HepG2 (cell line): Measurements from ENCODE around the gene SEMA3G. TPM values are rescaled to one million over a fixed set of nuclear protein-coding genes. Genes with fewer than 3 reads are reported as not detected.

Experiments used
- ATF7 ChIP-seq, 2 experiments: fragments of 450-650 bp in 1 of 2; sonication (generic) in 1 of 2; formaldehyde crosslinking in 1 of 2; IDR thresholded peaks; 2 replicates each; pipeline versions ENCODE4 v1.4.0 to v1.6.1; 2016 to 2020; ENCODE audit warnings: antibody characterized with exemption in 1 of 2, mild to moderate bottlenecking in 1 of 2, missing genetic modification reagents in 1 of 2
- FOSL2 ChIP-seq: sonication (generic); formaldehyde crosslinking; IDR thresholded peaks from 2 replicates; pipeline ENCODE4 v1.4.0; 2020; ENCODE audit warnings: missing genetic modification reagents
- GTF3A ChIP-seq: sonication (generic); formaldehyde crosslinking; conservative IDR thresholded peaks from 2 replicates; pipeline ENCODE4 v1.4.0; 2020; ENCODE audit warnings: mild to moderate bottlenecking, missing genetic modification reagents
- KDM3A ChIP-seq: IDR thresholded peaks from 2 replicates; pipeline ENCODE4 v1.6.1; 2018; ENCODE audit warnings: low read depth, missing compliant biosample characterization
- LBX2 ChIP-seq: sonication (generic); formaldehyde crosslinking; IDR thresholded peaks from 2 replicates; pipeline ENCODE4 v1.5.0; 2020; ENCODE audit warnings: missing genetic modification reagents, mild to moderate bottlenecking, borderline replicate concordance
- MIER3 ChIP-seq: IDR thresholded peaks from 2 replicates; pipeline ENCODE4 v1.6.1; 2016; ENCODE audit warnings: missing compliant biosample characterization, borderline replicate concordance
- RARG ChIP-seq: sonication (generic); formaldehyde crosslinking; IDR thresholded peaks from 2 replicates; pipeline ENCODE4 v1.4.0; 2020; ENCODE audit warnings: low read depth, mild to moderate bottlenecking, missing genetic modification reagents
- SKIL ChIP-seq: sonication (generic); formaldehyde crosslinking; IDR thresholded peaks from 2 replicates; pipeline ENCODE4 v1.8.0; 2022; ENCODE audit warnings: missing genetic modification reagents, mild to moderate bottlenecking, moderate library complexity, borderline replicate concordance
- SP1 ChIP-seq, 2 experiments: fragments of 450-650 bp in 1 of 2; sonication (generic) in 1 of 2; formaldehyde crosslinking in 1 of 2; IDR thresholded peaks; 2 replicates each; pipeline versions ENCODE4 v1.4.0 to v1.6.1; 2016 to 2020; ENCODE audit warnings: missing genetic modification reagents in 1 of 2
- ZBTB20 ChIP-seq: sonication (generic); formaldehyde crosslinking; IDR thresholded peaks from 2 replicates; pipeline ENCODE4 v1.8.1; 2023; ENCODE audit warnings: missing genetic modification reagents, low read depth, mild to moderate bottlenecking, borderline replicate concordance
- ZFP41 ChIP-seq: sonication (generic); formaldehyde crosslinking; IDR thresholded peaks from 2 replicates; pipeline ENCODE4 v1.4.0; 2020; ENCODE audit warnings: mild to moderate bottlenecking, missing genetic modification reagents, borderline replicate concordance
- ZNF143 ChIP-seq: sonication (generic); formaldehyde crosslinking; IDR thresholded peaks from 2 replicates; pipeline ENCODE4 v1.4.0; 2020; ENCODE audit warnings: missing genetic modification reagents
- ZNF326 ChIP-seq: sonication (generic); formaldehyde crosslinking; IDR thresholded peaks from 2 replicates; pipeline ENCODE4 v1.4.0; 2020; ENCODE audit warnings: missing genetic modification reagents, borderline replicate concordance
- ZNF335 ChIP-seq: sonication (generic); formaldehyde crosslinking; IDR thresholded peaks from 2 replicates; pipeline ENCODE4 v1.4.0; 2020; ENCODE audit warnings: missing genetic modification reagents
- ZNF431 ChIP-seq: sonication (generic); formaldehyde crosslinking; IDR thresholded peaks from 2 replicates; pipeline ENCODE4 v1.9.0; 2022; ENCODE audit warnings: missing genetic modification reagents, low read depth, mild to moderate bottlenecking, borderline replicate concordance
- ZNF557 ChIP-seq: sonication (generic); formaldehyde crosslinking; IDR thresholded peaks from 2 replicates; pipeline ENCODE4 v1.4.0; 2020; ENCODE audit warnings: missing genetic modification reagents
- polyA plus RNA-seq, 8 experiments: library from polyadenylated mRNA; depleted of rRNA in 3 of 8; stranded (reverse) in 7 of 8; unstranded in 1 of 8; fragments of >200 nt; fragmentation: Illumina TruSeq in 4 of 8; extraction: Trizol in 4 of 8; gene quantifications; 2 replicates each; pipeline versions ENCODE4 v1.2.1 to v1.2.3, GENCODE V29; 2011 to 2016; ENCODE audit warnings: low read depth in 4 of 8, missing spikeins in 1 of 8, mixed read lengths in 1 of 8; ENCODE audit not compliant: insufficient read depth in 1 of 8
- total RNA-seq, 5 experiments: library from RNA; depleted of rRNA; stranded (reverse); fragments of >200 nt; fragmentation: Illumina TruSeq; extraction: Trizol; gene quantifications; 2 replicates each; pipeline ENCODE4 v1.2.3, GENCODE V29; 2016; ENCODE audit warnings: low read depth in 1 of 5
- TF ChIP-seq, protein P1 (sequence below): IDR thresholded peaks from 2 replicates; pipeline ENCODE4 v1.6.1; 2016
- TF ChIP-seq, protein P2 (sequence below): sonication (generic); formaldehyde crosslinking; IDR thresholded peaks from 2 replicates; pipeline ENCODE4 v1.4.0; 2020; ENCODE audit warnings: mild to moderate bottlenecking, missing genetic modification reagents
- TF ChIP-seq, protein P3 (sequence below): sonication (generic); formaldehyde crosslinking; IDR thresholded peaks from 2 replicates; pipeline ENCODE4 v1.5.1; 2020; ENCODE audit warnings: missing genetic modification reagents, mild to moderate bottlenecking, borderline replicate concordance
- TF ChIP-seq, protein P4 (sequence below): sonication (generic); formaldehyde crosslinking; IDR thresholded peaks from 2 replicates; pipeline ENCODE4 v1.5.1; 2020; ENCODE audit warnings: missing genetic modification reagents, mild to moderate bottlenecking, borderline replicate concordance

Gene SEMA3G
- total and polyA plus RNA-seq, 2 of the 13 experiments (the other 11 are each of a cell fraction or from before 2014, with no cell fraction given), result 6.1 to 8.3 TPM

DNA sequence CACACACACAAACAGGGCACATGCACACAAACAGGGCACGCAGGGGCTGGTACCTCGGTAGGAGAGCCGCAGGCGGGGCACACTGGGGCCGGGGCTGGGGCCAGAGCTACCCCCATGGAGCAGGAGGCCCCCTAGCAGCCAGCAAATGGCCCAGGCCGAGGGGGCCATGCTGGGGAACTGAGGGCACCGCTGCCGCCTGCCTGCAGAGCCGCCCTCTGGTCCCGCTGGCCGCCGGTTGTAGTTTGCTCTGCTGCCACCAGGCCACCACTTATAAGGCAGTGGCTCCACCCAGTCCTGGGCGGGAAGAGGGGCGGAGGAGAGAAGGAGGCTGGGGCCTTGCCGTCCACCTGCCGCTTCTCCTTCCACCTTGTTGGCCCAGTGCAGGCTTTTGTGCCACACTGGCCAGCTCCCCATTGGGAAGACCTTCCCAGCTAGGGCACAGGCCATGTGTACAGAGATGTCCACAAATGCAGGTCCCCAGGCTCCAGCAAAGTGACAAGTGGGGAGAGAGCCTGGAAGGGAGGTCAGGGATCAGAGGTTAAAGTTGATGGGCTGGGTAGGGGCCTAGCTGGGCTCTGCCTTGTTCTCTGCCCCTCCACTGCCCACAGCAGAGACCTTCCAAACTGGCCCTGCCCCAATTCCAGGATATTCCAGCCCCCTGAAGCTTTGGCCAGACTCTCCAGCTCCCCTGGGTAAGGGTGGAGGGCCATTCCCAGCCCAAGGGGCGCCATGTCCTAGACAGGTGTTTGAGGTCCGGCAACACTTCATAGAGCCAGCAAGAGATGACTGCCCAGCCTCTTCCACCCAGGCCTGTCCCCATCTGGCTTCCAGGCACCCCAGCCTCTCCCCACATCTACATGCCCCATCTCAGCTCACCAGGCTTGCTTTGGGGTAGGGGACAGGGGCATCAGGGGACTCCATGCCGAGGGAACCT is at the start of gene SEMA3G (continued):
- TF ChIP-seq ZNF431 (CRISPR knock-in tag) (no peak), LBX2 (CRISPR knock-in tag) (no peak), FOSL2 (no peak), ZNF326 (CRISPR knock-in tag) (no peak), ATF7 (IDR thresholded peaks at IDR 0.05) (no peak), ATF7 (CRISPR knock-in tag; IDR thresholded peaks at IDR 0.05) (0 out of 2 replicates have a peak, but pooled peaks have one; percentile 29), MIER3 (CRISPR knock-in tag) (0 out of 2 replicates have a peak, but pooled peaks have one; percentile 22), ZNF557 (CRISPR knock-in tag) (no peak), KDM3A (peak; percentile 29; the same call in 1 of the 2 replicates), GTF3A (CRISPR knock-in tag) (no peak), RARG (no peak), SP1 (IDR thresholded peaks at IDR 0.05) (no peak), SP1 (CRISPR knock-in tag; IDR thresholded peaks at IDR 0.05) (peak; percentile 88), ZNF335 (0 out of 2 replicates have a peak, but pooled peaks have one; percentile 30), SKIL (no peak), ZFP41 (CRISPR knock-in tag) (no peak), ZNF143 (CRISPR knock-in tag) (no peak), ZBTB20 (CRISPR knock-in tag) (peak; percentile 22; the same call in 1 of the 2 replicates)
- TF ChIP-seq, protein P1, sequence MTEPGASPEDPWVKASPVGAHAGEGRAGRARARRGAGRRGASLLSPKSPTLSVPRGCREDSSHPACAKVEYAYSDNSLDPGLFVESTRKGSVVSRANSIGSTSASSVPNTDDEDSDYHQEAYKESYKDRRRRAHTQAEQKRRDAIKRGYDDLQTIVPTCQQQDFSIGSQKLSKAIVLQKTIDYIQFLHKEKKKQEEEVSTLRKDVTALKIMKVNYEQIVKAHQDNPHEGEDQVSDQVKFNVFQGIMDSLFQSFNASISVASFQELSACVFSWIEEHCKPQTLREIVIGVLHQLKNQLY (CRISPR knock-in tag), result no peak
- TF ChIP-seq, protein P2, sequence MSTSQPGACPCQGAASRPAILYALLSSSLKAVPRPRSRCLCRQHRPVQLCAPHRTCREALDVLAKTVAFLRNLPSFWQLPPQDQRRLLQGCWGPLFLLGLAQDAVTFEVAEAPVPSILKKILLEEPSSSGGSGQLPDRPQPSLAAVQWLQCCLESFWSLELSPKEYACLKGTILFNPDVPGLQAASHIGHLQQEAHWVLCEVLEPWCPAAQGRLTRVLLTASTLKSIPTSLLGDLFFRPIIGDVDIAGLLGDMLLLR (CRISPR knock-in tag), result 0 out of 2 replicates have a peak, but pooled peaks have one; percentile 39
- TF ChIP-seq, protein P3, sequence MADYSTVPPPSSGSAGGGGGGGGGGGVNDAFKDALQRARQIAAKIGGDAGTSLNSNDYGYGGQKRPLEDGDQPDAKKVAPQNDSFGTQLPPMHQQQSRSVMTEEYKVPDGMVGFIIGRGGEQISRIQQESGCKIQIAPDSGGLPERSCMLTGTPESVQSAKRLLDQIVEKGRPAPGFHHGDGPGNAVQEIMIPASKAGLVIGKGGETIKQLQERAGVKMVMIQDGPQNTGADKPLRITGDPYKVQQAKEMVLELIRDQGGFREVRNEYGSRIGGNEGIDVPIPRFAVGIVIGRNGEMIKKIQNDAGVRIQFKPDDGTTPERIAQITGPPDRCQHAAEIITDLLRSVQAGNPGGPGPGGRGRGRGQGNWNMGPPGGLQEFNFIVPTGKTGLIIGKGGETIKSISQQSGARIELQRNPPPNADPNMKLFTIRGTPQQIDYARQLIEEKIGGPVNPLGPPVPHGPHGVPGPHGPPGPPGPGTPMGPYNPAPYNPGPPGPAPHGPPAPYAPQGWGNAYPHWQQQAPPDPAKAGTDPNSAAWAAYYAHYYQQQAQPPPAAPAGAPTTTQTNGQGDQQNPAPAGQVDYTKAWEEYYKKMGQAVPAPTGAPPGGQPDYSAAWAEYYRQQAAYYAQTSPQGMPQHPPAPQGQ (CRISPR knock-in tag), result no peak
- TF ChIP-seq, protein P4, sequence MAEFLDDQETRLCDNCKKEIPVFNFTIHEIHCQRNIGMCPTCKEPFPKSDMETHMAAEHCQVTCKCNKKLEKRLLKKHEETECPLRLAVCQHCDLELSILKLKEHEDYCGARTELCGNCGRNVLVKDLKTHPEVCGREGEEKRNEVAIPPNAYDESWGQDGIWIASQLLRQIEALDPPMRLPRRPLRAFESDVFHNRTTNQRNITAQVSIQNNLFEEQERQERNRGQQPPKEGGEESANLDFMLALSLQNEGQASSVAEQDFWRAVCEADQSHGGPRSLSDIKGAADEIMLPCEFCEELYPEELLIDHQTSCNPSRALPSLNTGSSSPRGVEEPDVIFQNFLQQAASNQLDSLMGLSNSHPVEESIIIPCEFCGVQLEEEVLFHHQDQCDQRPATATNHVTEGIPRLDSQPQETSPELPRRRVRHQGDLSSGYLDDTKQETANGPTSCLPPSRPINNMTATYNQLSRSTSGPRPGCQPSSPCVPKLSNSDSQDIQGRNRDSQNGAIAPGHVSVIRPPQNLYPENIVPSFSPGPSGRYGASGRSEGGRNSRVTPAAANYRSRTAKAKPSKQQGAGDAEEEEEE (CRISPR knock-in tag), result no peak
